ENCODE measurements around the gene SUFU. TPM values are rescaled to one million over a fixed set of nuclear protein-coding genes. Genes with fewer than 3 reads are reported as not detected.

Gene SUFU
- total and polyA plus RNA-seq, 4 donors = 3.5 to 14.8 (median 9.8) TPM

DNA sequence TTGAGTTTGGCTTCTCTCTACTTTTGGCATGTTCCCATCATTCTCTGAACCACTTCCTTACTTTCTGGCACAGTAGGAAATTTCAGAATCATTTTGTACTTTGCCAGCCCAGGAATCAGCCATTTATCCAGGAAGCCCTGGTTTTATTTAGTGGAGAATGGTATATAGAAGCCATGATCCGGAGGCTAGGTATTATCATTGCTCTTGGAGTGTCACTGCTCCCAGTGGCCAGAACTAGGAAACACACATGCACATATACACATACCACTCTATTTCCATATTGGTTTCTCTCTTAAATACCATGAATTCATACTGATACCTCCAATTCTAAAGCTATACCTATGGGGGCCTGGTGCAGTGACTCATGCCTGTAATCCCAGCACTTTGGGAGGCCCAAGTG lies 36.3 kb downstream of the SUFU start:
- ATAC-seq (ENCODE audit: insufficient read depth, low FRiP score) = no peak
- 92% methylated on average over 1 of the region's 1 CpG for WGBS, 2 donors

GRCh38 chr10:102542800-102543418 lies 39.1 kb downstream of the SUFU start:
- H3K4me1 ChIP-seq (ENCODE audit: control insufficient read depth in 5 of 5, insufficient read depth in 5 of 5, low read length in 5 of 5) = peaks cover 0 to 10% (median 3%) of the 10 kb centered on the region in 5 donors
- H3K27ac ChIP-seq (ENCODE audit: low read depth in 1 of 2, low read length in 1 of 2) = no peak overlapping the region
- no peak overlapping the region for H3K4me3 ChIP-seq
- H3K9me3 ChIP-seq (ENCODE audit: control insufficient read depth in 4 of 4, insufficient read depth in 3 of 4, low read length in 3 of 4) = no peaks in the 10 kb centered on the region
- no peaks in the 10 kb centered on the region for H3K27me3 ChIP-seq (ENCODE audit: control insufficient read depth in 3 of 3, insufficient read depth in 3 of 3, low read length in 2 of 3)
- WGBS, 2 donors = 87 to 91% methylated on average over 8 of the region's 8 CpGs
- no peak for DNase-seq
- no peaks in the 10 kb centered on the region for H3K36me3 ChIP-seq (ENCODE audit: control insufficient read depth in 4 of 4, insufficient read depth in 4 of 4, low read length in 4 of 4)
- ATAC-seq (ENCODE audit: insufficient read depth, low FRiP score) = no peak
- H3K9ac ChIP-seq (ENCODE audit: insufficient read depth in 1 of 2, low read length in 2 of 2) = no peak overlapping the region
- TF ChIP-seq CTCF (IDR thresholded peaks at IDR 0.05; ENCODE audit: control extremely low read depth, extremely low read depth) = no peak

More for the DNA sequence above, 36.3 kb downstream of the SUFU start:
- no peak for TF ChIP-seq CTCF (IDR thresholded peaks at IDR 0.05; ENCODE audit: control extremely low read depth, extremely low read depth)
- Histone ChIP-seq H3K27ac (ENCODE audit: low read depth in 1 of 2, low read length in 1 of 2) (no peak overlapping the region), H3K9me3 (ENCODE audit: control insufficient read depth in 4 of 4, insufficient read depth in 3 of 4, low read length in 3 of 4) (no peaks in the 10 kb centered on the region), H3K9ac (ENCODE audit: insufficient read depth in 1 of 2, low read length in 2 of 2) (no peak overlapping the region), H3K36me3 (ENCODE audit: control insufficient read depth in 4 of 4, insufficient read depth in 4 of 4, low read length in 4 of 4) (no peaks in the 10 kb centered on the region), H3K27me3 (ENCODE audit: control insufficient read depth in 3 of 3, insufficient read depth in 3 of 3, low read length in 2 of 3) (no peaks in the 10 kb centered on the region), H3K4me1 (ENCODE audit: control insufficient read depth in 5 of 5, insufficient read depth in 5 of 5, low read length in 5 of 5) (peaks cover 0 to 3% (median 0%) of the 10 kb centered on the region in 5 donors), H3K4me3 (no peak overlapping the region)
- DNase-seq = no peak

DNA sequence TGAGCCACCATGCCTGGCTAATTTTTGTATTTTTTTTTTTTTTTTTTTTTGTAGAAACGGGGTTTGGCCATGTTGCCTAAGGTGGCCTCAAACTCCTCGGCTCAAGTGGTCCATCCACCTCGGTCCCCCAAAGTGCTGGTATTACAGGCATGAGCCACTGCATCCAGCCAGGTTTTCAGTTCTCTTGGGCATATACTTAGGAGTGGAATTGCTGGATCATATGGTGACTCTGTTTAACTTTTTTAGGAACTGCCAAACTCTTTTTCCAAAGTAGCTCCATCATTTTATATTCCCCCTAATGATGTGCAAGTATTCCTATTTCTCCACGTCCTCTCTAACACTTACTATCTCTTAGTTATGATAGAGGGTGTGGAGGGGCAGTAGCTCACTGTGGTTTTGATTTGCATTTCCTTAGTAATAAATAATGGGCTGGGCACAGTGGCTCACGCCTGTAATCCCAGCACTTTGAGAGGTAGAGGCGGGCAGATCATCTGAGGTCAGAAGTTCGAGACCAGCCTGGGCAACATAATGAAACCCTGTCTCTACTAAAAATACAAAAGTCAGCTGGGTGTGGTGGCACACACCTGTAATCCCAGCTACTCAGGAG lies 41.6 kb downstream of the SUFU start:
- no peak for TF ChIP-seq CTCF (IDR thresholded peaks at IDR 0.05; ENCODE audit: control extremely low read depth, extremely low read depth)
- Histone ChIP-seq H3K9ac (ENCODE audit: insufficient read depth in 1 of 2, low read length in 2 of 2) (no peak overlapping the region), H3K9me3 (ENCODE audit: control insufficient read depth in 4 of 4, insufficient read depth in 3 of 4, low read length in 3 of 4) (no peaks in the 10 kb centered on the region), H3K36me3 (ENCODE audit: control insufficient read depth in 4 of 4, insufficient read depth in 4 of 4, low read length in 4 of 4) (peaks cover 0 to 6% (median 4%) of the 10 kb centered on the region in 4 donors), H3K27me3 (ENCODE audit: control insufficient read depth in 3 of 3, insufficient read depth in 3 of 3, low read length in 2 of 3) (no peaks in the 10 kb centered on the region), H3K4me3 (no peak overlapping the region), H3K27ac (ENCODE audit: low read depth in 1 of 2, low read length in 1 of 2) (no peak overlapping the region), H3K4me1 (ENCODE audit: control insufficient read depth in 5 of 5, insufficient read depth in 5 of 5, low read length in 5 of 5) (peaks cover 0 to 10% (median 3%) of the 10 kb centered on the region in 5 donors)
- ATAC-seq (ENCODE audit: insufficient read depth, low FRiP score) = no peak
- DNase-seq = no peak
- 86 to 87% methylated on average over 7 of the region's 7 CpGs for WGBS, 2 donors

Measured in lung (tissue), 12 donors.